GM12878 (cell line): ENCODE measurements around the gene FIG4. TPM values are rescaled to one million over a fixed set of nuclear protein-coding genes. Genes with fewer than 3 reads are reported as not detected.
A peak's percentile ranks its signal among the peaks of the same experiment; 100 is the strongest.

Experiments
- ATAC-seq: fragments of 200-7000 bp; cut with Tn5 transposase; 3 replicates; pipeline ENCODE4 v1.9.1; 2020; ENCODE audit warnings: mild to moderate bottlenecking, moderate library complexity
- Bru-seq: library from RNA; stranded (reverse); fragments of 400-500 nt; gene quantifications from one replicate; lab custom pipeline; 2021; lab: Mats Ljungman, UMichigan
- BruChase-seq, 2 experiments: library from RNA; stranded (reverse); fragments of 400-500 nt; gene quantifications; one replicate each; lab custom pipeline; 2021; lab: Mats Ljungman, UMichigan
- BruUV-seq: library from RNA; stranded (reverse); fragments of 400-500 nt; replicated peaks from 2 replicates; lab custom pipeline; 2021; lab: Mats Ljungman, UMichigan
- CTCF ChIA-PET: fragments of 300-600 bp; sonication (Branson Sonifier 250); formaldehyde crosslinking; extraction: SDS; loops from one replicate; lab custom pipeline; 2021; ENCODE audit warnings: inconsistent platforms; lab: Yijun Ruan, JAX
- POLR2A ChIA-PET: fragments of 350-600 bp; formaldehyde crosslinking; extraction: SDS; loops from one replicate; lab custom pipeline; 2021; ENCODE audit warnings: inconsistent platforms; lab: Charles Lee
- RAD21 ChIA-PET: fragments of 300-600 bp; sonication (Branson Sonifier 250); formaldehyde crosslinking; loops from one replicate; lab custom pipeline; 2023; ENCODE audit warnings: antibody characterized with exemption; ENCODE audit not compliant: unreplicated experiment; lab: Charles Lee
- SMC1A ChIA-PET: fragments of 300-600 bp; sonication (Branson Sonifier 250); formaldehyde crosslinking; loops from one replicate; lab custom pipeline; 2023; ENCODE audit not compliant: unreplicated experiment, uncharacterized antibody; lab: Charles Lee
- DNase-seq: peaks from one replicate; pipeline ENCODE4 v3.0.0-alpha.2; 2011; ENCODE audit warnings: low read depth, low spot score
- FAIRE-seq: peaks from 3 replicates; lab custom pipeline; 2011; peaks lifted over from hg19 to GRCh38; lab: Jason Lieb, UNC
- H2AFZ ChIP-seq: 2 replicates; pipeline ENCODE4 v1.6.0; 2011; ENCODE audit warnings: low read depth, low read length, control low read depth; ENCODE audit not compliant: control insufficient read depth
- H3K27ac ChIP-seq: 2 replicates; pipeline ENCODE4 v1.5.1; 2011; ENCODE audit warnings: control low read depth; ENCODE audit not compliant: control insufficient read depth, insufficient read depth
- H3K27me3 ChIP-seq, 2 experiments: replicated peaks in 1 of 2; 2 replicates each; pipeline versions ENCODE4 v1.6.0 to v1.6.1; 2011; ENCODE audit warnings: low read length in 1 of 2; ENCODE audit not compliant: control insufficient read depth in 2 of 2, insufficient read depth in 2 of 2
- H3K36me3 ChIP-seq, 2 experiments: 2 replicates each; pipeline ENCODE4 v1.5.1; 2011; ENCODE audit warnings: low read length in 1 of 2; ENCODE audit not compliant: control insufficient read depth in 2 of 2, insufficient read depth in 2 of 2
- H3K4me1 ChIP-seq: 2 replicates; pipeline ENCODE4 v1.6.1; 2011; ENCODE audit warnings: mild to moderate bottlenecking, low read length, moderate library complexity, mixed read lengths; ENCODE audit not compliant: control insufficient read depth, insufficient read depth
- H3K4me2 ChIP-seq: 2 replicates; pipeline ENCODE4 v1.6.0; 2011; ENCODE audit warnings: control low read depth; ENCODE audit not compliant: control insufficient read depth, insufficient read depth
- H3K4me3 ChIP-seq: fragments of 200-600 bp; sonication (generic); 2 replicates; pipeline ENCODE4 v1.5.1; 2016
- H3K79me2 ChIP-seq: 2 replicates; pipeline ENCODE4 v1.6.0; 2011; ENCODE audit warnings: low read length; ENCODE audit not compliant: control insufficient read depth, insufficient read depth
- H3K9ac ChIP-seq: 2 replicates; pipeline ENCODE4 v1.8.0; 2011; ENCODE audit warnings: low read length, control low read depth, mixed read lengths; ENCODE audit not compliant: control insufficient read depth, insufficient read depth
- H3K9me3 ChIP-seq: replicated peaks from 3 replicates; pipeline ENCODE4 v1.5.1; 2011; ENCODE audit warnings: mild to moderate bottlenecking, low read length; ENCODE audit not compliant: control insufficient read depth, insufficient read depth
- H4K20me1 ChIP-seq: 2 replicates; pipeline ENCODE4 v1.6.0; 2011; ENCODE audit not compliant: control insufficient read depth, insufficient read depth
- CBX5 ChIP-seq: sonication (generic); IDR thresholded peaks from 2 replicates; pipeline ENCODE4 v1.6.1; 2016; ENCODE audit warnings: low read depth, moderate library complexity, mild to moderate bottlenecking, inconsistent platforms
- DPF2 ChIP-seq: fragments of 450-650 bp; IDR thresholded peaks from 2 replicates; pipeline ENCODE4 v1.6.1; 2017; ENCODE audit warnings: mild to moderate bottlenecking
- EGR1 ChIP-seq, 2 experiments: IDR thresholded peaks; 1 replicate in 1 of 2; 2 replicates in 1 of 2; pipeline ENCODE4 v1.6.1; 2011 to 2012; ENCODE audit warnings: low read depth in 2 of 2, low read length in 2 of 2, borderline replicate concordance in 1 of 2, mild to moderate bottlenecking in 1 of 2, moderate library complexity in 1 of 2
- IRF3 ChIP-seq: fragments of 450-650 bp; IDR thresholded peaks from 2 replicates; pipeline ENCODE4 v1.6.1; 2014; ENCODE audit warnings: mild to moderate bottlenecking
- IRF5 ChIP-seq: fragments of 450-650 bp; IDR thresholded peaks from 2 replicates; pipeline ENCODE4 v1.6.1; 2017; ENCODE audit warnings: borderline replicate concordance
- MEF2B ChIP-seq: fragments of 450-650 bp; IDR thresholded peaks from 2 replicates; pipeline ENCODE4 v1.6.1; 2018; ENCODE audit warnings: mild to moderate bottlenecking, moderate library complexity; ENCODE audit not compliant: partially characterized antibody, poor library complexity, severe bottlenecking
- RELB ChIP-seq: fragments of 450-650 bp; IDR thresholded peaks from 2 replicates; pipeline ENCODE4 v1.6.1; 2017; ENCODE audit warnings: low read depth, mild to moderate bottlenecking, moderate library complexity
- SRF ChIP-seq, 2 experiments: IDR thresholded peaks; 2 replicates each; pipeline ENCODE4 v1.6.1; 2011; ENCODE audit warnings: low read depth in 2 of 2, low read length in 2 of 2, mild to moderate bottlenecking in 1 of 2, moderate library complexity in 1 of 2
- TARDBP ChIP-seq: IDR thresholded peaks from 2 replicates; pipeline ENCODE4 v1.6.1; 2016; ENCODE audit warnings: borderline replicate concordance
- TCF7 ChIP-seq: IDR thresholded peaks from 2 replicates; pipeline ENCODE4 v1.6.1; 2014; ENCODE audit warnings: antibody characterized with exemption, borderline replicate concordance
- ZNF217 ChIP-seq: fragments of 450-650 bp; IDR thresholded peaks from 2 replicates; pipeline ENCODE4 v1.6.1; 2017; ENCODE audit warnings: antibody characterized with exemption, mild to moderate bottlenecking
- ZNF384 ChIP-seq: IDR thresholded peaks from 2 replicates; pipeline ENCODE4 v1.6.1; 2012; ENCODE audit warnings: low read depth, mild to moderate bottlenecking, low read length, improper control_type of control experiment, borderline replicate concordance
- WGBS: methylation state at CpG from one replicate; pipeline ENCODE4 v1.1.6; 2016; ENCODE audit warnings: low lambda C conversion rate; ENCODE audit not compliant: insufficient replicate concordance, insufficient coverage; ENCODE audit errors: missing lambda C conversion rate; 5-methylcytosine and 5-hydroxymethylcytosine counted together
- in situ Hi-C: fragments of 300-500 bp; cut with MboI; formaldehyde crosslinking; loops from 9 replicates; pipeline ENCODE4 v1.14.3; 2018; ENCODE audit warnings: mixed read lengths
- intact Hi-C: fragments of 100-400 bp; cut with micrococcal nuclease; formaldehyde crosslinking; loops from one replicate; pipeline ENCODE4 v1.14.2; 2022; ENCODE audit not compliant: unreplicated experiment
- long read RNA-seq, 2 experiments: library from polyadenylated mRNA; unstranded; transcript quantifications; one replicate each; pipeline ENCODE4 v2.0.0, GENCODE V29; 2019 to 2020
- polyA minus RNA-seq, 3 experiments: library from RNA; depleted of rRNA, polyadenylated mRNA; stranded (reverse); fragments of >200 nt; gene quantifications; 2 replicates each; pipeline ENCODE4 v1.2.3, GENCODE V29; 2011
- polyA plus RNA-seq, 11 experiments: library from polyadenylated mRNA; depleted of rRNA in 4 of 11; unstranded in 6 of 11; stranded (reverse) in 5 of 11; fragments of >200 nt; fragmentation: Nextera tagmentation in 4 of 11; fragmentation: Illumina TruSeq in 1 of 11; extraction: Ambion mirVana in 4 of 11; extraction: Trizol in 1 of 11; gene quantifications; 1 replicate in 1 of 11; 2 replicates in 10 of 11; pipeline versions ENCODE4 v1.2.1 to v1.2.3, GENCODE V29; 2011 to 2016; ENCODE audit warnings: inconsistent platforms in 2 of 11, missing spikeins in 2 of 11, low read depth in 1 of 11
- total RNA-seq, 4 experiments: library from RNA; depleted of rRNA in 3 of 4; stranded (reverse); fragments of >200 nt in 3 of 4; fragmentation: Illumina TruSeq in 1 of 4; extraction: Trizol in 1 of 4; gene quantifications; 2 replicates each; pipeline versions ENCODE4 v1.2.1 to v1.2.3, GENCODE V29; 2013 to 2021

FIG4 gene
- total RNA-seq (2013; cell fraction: nucleolus; rRNA removed), result 43.1 and 50.0 TPM in 2 replicates
- total RNA-seq (2014; rRNA removed), result 9.6 and 11.9 TPM in 2 replicates
- total RNA-seq (2014; rRNA removed; fragmentation: Illumina TruSeq; extraction: Trizol), result 12.6 and 13.6 TPM in 2 replicates
- total RNA-seq (2021), result 10.6 and 11.2 TPM in 2 replicates
- 9.7 TPM for polyA plus RNA-seq (2011; ENCODE audit: low read depth)
- polyA plus RNA-seq (2011; rRNA removed), result 23.2 and 33.7 TPM in 2 replicates
- 9.7 and 11.0 TPM in 2 replicates for polyA plus RNA-seq (2011; cell fraction: cytosol; rRNA removed)
- 16.0 and 17.4 TPM in 2 replicates for polyA plus RNA-seq (2011; cell fraction: nucleus; rRNA removed)
- polyA plus RNA-seq (2012), result 12.3 and 13.9 TPM in 2 replicates
- 15.6 and 25.9 TPM in 2 replicates for polyA plus RNA-seq (2014; fragmentation: Illumina TruSeq; extraction: Trizol)
- polyA plus RNA-seq (2014; fragmentation: Nextera tagmentation; extraction: Ambion mirVana), result 1 to 10 TPM; 3.8 to 4.7 TPM
- polyA plus RNA-seq (2014; rRNA removed), result 10.0 and 11.0 TPM in 2 replicates
- 10 to 100 TPM; 13.9 to 14.0 TPM for polyA plus RNA-seq (2016; fragmentation: Nextera tagmentation; extraction: Ambion mirVana)
- polyA minus RNA-seq (2011; rRNA and poly(A)+ RNA removed), result 19.2 and 27.2 TPM in 2 replicates
- polyA minus RNA-seq (2011; cell fraction: cytosol; rRNA and poly(A)+ RNA removed), result 7.1 and 9.3 TPM in 2 replicates
- 16.4 and 17.8 TPM in 2 replicates for polyA minus RNA-seq (2011; cell fraction: nucleus; rRNA and poly(A)+ RNA removed)
- Bru-seq, nascent RNA, result percentile 69 among the genes with signal in this experiment
- BruChase-seq, experiment 1, labeled RNA remaining after a 6-hour chase, result percentile 59 among the genes with signal in this experiment
- percentile 63 among the genes with signal in this experiment for BruChase-seq, experiment 2, labeled RNA remaining after a 2-hour chase
- long read RNA-seq, experiment 1, transcript FIG4-201 (23 exons, 3,011 nt), result major isoform, 7 of 10 reads
- long read RNA-seq, experiment 1, partial matches to known transcripts, result 3 of 10 reads
- long read RNA-seq, experiment 1, other reads (novel, unspliced or antisense), result 0 of 10 reads
- long read RNA-seq, experiment 2, transcript FIG4-201 (23 exons, 3,011 nt), result major isoform, 63 of 100 reads
- long read RNA-seq, experiment 2, partial matches to known transcripts, result 22 of 100 reads
- long read RNA-seq, experiment 2, other reads (novel, unspliced or antisense), result 15 of 100 reads

- peak within 1 kb of the TSS; percentile 66 for H3K4me2 ChIP-seq
- CTCF ChIA-PET, result interaction anchor here (0.8 to 2.4 kb wide), 4 partner anchors 13 to 349 kb away, joined by 3 to 18 read pairs (median 4); no protein-coding TSS in a partner anchor
- H2AFZ ChIP-seq, result peak within 1 kb of the TSS; percentile 99
- intact Hi-C loops (loop anchor here (5.0 to 10.0 kb wide), 2 partner anchors 94 to 494 kb away; partner anchors contain the start of gene CDC40), in situ Hi-C loops (loop anchor here (10.0 kb wide), 1 partner anchor 166 kb away; no protein-coding TSS in a partner anchor)
- WGBS, result under 1% methylated on average over 46 of the region's 47 CpGs
- TSS peak; percentile 95 for BruUV-seq
- SMC1A ChIA-PET, result interaction anchor here (0.7 to 5.0 kb wide), 5 partner anchors 8 to 349 kb away, joined by 3 to 35 read pairs (median 4); no protein-coding TSS in a partner anchor
- peak within 1 kb of the TSS; percentile 72 for H3K9ac ChIP-seq
- peak; percentile 97 for ATAC-seq
- peak; percentile 61 for DNase-seq
- H3K36me3 ChIP-seq, result no peaks in the 10 kb centered on the region
- POLR2A ChIA-PET, result interaction anchor here (0.6 to 1.2 kb wide), 3 partner anchors 216 to 250 kb away, joined by 3 read pairs; partner anchors contain the start of genes PPIL6 and SMPD2
- H4K20me1 ChIP-seq, result no peaks in the 10 kb centered on the region
- peaks cover 8% of the 10 kb centered on the region for H3K79me2 ChIP-seq
- peaks cover 5% of the 10 kb centered on the region for H3K4me1 ChIP-seq
- no peaks in the 10 kb centered on the region for H3K9me3 ChIP-seq
- H3K27me3 ChIP-seq, result no peaks in the 10 kb centered on the region
- RAD21 ChIA-PET, result interaction anchor here (0.9 to 2.0 kb wide), 4 partner anchors 10 to 348 kb away, joined by 3 to 13 read pairs (median 4); no protein-coding TSS in a partner anchor
- peak; percentile 92 for FAIRE-seq
- H3K4me3 ChIP-seq, result peak within 1 kb of the TSS; percentile 91
- H3K27ac ChIP-seq, result peak within 1 kb of the TSS; percentile 67
- TF ChIP-seq RELB, result 0 out of 2 replicates have a peak, but pooled peaks have one; percentile 30
- TF ChIP-seq EGR1 (IDR thresholded peaks at IDR 0.05; ENCODE audit: borderline replicate concordance in 1 of 2, low read depth in 2 of 2, low read length in 2 of 2), result peak in 1 of 2 experiments; percentile 36; a peak in 1 of 3 replicates
- TF ChIP-seq DPF2, result 0 out of 2 replicates have a peak, but pooled peaks have one; percentile 7
- no peak for TF ChIP-seq IRF3
- TF ChIP-seq CBX5, result no peak
- no peak for TF ChIP-seq IRF5
- no peak for TF ChIP-seq ZNF217
- TF ChIP-seq MEF2B, result no peak
- TF ChIP-seq SRF (IDR thresholded peaks at IDR 0.05; ENCODE audit: low read depth in 2 of 2, low read length in 2 of 2), result 0 out of 4 replicates have a peak, but pooled peaks of 1 of the 2 experiments have one; percentile 36
- TF ChIP-seq ZNF384, result no peak
- TF ChIP-seq TCF7, result no peak
- peak; percentile 37; the same call in 1 of the 2 replicates for TF ChIP-seq TARDBP
Observed at GRCh38 chr6:109690737-109691621, at the start of gene FIG4, which contains the start of gene AK9. Gene FIG4, plus strand, starts transcription at chr6:109691296. Its CDS starts 140 bp downstream, at chr6:109691436. Gene AK9, minus strand, starts transcription at chr6:109691202. Its CDS starts 15,457 bp downstream, at chr6:109675745.
